Smooth muscle cell (in vitro differentiated cells): Measurements from ENCODE around the gene ANKRD28. TPM values are rescaled to one million over a fixed set of nuclear protein-coding genes. Genes with fewer than 3 reads are reported as not detected.

Experiments used
- DNase-seq: peaks from one replicate; lab custom pipeline; 2025; ENCODE audit not compliant: unreplicated experiment; lab: John Stamatoyannopoulos, UW
- H2AFZ ChIP-seq: fragments of 200-600 bp; sonication (generic); 2 replicates; pipeline ENCODE4 v1.6.0; 2016; ENCODE audit warnings: antibody characterized with exemption, low read depth, mild to moderate bottlenecking
- H3F3A ChIP-seq: fragments of 200-600 bp; sonication (generic); 2 replicates; pipeline ENCODE4 v1.6.0; 2017; ENCODE audit warnings: antibody characterized with exemption, low read depth
- H3K27ac ChIP-seq: fragments of 200-600 bp; sonication (generic); 2 replicates; pipeline ENCODE4 v1.5.1; 2016; ENCODE audit warnings: low read depth, mild to moderate bottlenecking
- H3K27me3 ChIP-seq: fragments of 200-600 bp; sonication (generic); 2 replicates; pipeline ENCODE4 v1.6.1; 2016; ENCODE audit warnings: low read depth, mild to moderate bottlenecking
- H3K36me3 ChIP-seq: fragments of 200-600 bp; sonication (generic); 2 replicates; pipeline ENCODE4 v1.5.1; 2016; ENCODE audit warnings: low read depth
- H3K4me1 ChIP-seq: fragments of 200-600 bp; sonication (generic); 2 replicates; pipeline ENCODE4 v1.5.1; 2016; ENCODE audit warnings: low read depth
- H3K4me2 ChIP-seq: fragments of 200-600 bp; sonication (generic); 2 replicates; pipeline ENCODE4 v1.6.0; 2016; ENCODE audit warnings: mild to moderate bottlenecking
- H3K4me3 ChIP-seq: fragments of 200-600 bp; sonication (generic); 2 replicates; pipeline ENCODE4 v1.5.1; 2016; ENCODE audit warnings: mild to moderate bottlenecking
- H3K79me2 ChIP-seq: fragments of 200-600 bp; sonication (generic); 2 replicates; pipeline ENCODE4 v1.6.0; 2016; ENCODE audit warnings: low read depth, mild to moderate bottlenecking
- H3K9ac ChIP-seq: fragments of 200-600 bp; sonication (generic); 2 replicates; pipeline ENCODE4 v1.6.0; 2016; ENCODE audit warnings: low read depth
- H3K9me3 ChIP-seq: fragments of 200-600 bp; sonication (generic); replicated peaks from 2 replicates; pipeline ENCODE4 v1.5.1; 2016; ENCODE audit warnings: low read depth
- H4K20me1 ChIP-seq: fragments of 200-600 bp; sonication (generic); 2 replicates; pipeline ENCODE4 v1.6.0; 2016; ENCODE audit warnings: low read depth
- WGBS: methylation state at CpG from one replicate; pipeline ENCODE4 v1.1.7; 2016; ENCODE audit warnings: low lambda C conversion rate; 5-methylcytosine and 5-hydroxymethylcytosine counted together
- polyA plus RNA-seq: library from polyadenylated mRNA; unstranded; fragments of >200 nt; fragmentation: Nextera tagmentation; extraction: Ambion mirVana; gene quantifications from 2 replicates; pipeline ENCODE4 v1.2.1, GENCODE V29; 2016
- total RNA-seq: library from RNA; depleted of rRNA; stranded (reverse); fragments of >200 nt; gene quantifications from 2 replicates; pipeline ENCODE4 v1.2.3, GENCODE V29; 2014
- TF ChIP-seq, protein P1 (sequence below): fragments of 200-600 bp; sonication (generic); IDR thresholded peaks from 2 replicates; pipeline ENCODE4 v1.5.1; 2017; ENCODE audit warnings: borderline replicate concordance, mild to moderate bottlenecking, antibody characterized with exemption; ENCODE audit not compliant: insufficient read depth, poor library complexity, severe bottlenecking

ANKRD28 gene
- total and polyA plus RNA-seq, 2 experiments from 2014 or later: 11.8 to 35.7 TPM

DNA sequence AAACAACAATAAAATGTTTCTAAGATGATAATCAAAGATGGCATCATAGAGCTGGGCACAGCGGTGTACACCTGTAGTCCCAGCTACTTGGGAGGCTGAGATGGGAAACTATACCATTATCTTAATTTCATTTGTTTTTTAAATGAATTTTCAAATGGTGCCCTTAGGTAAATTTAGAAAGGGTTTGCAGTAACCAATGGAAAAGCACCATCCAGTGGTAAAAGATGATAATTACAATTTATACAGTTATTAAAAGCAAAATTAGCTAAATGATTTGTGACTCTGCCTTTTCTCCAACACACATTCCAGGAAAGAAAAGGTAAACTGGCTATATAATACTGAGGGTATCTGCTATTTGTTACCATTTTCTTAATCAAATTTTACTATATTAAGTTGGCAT, 14.4 kb upstream of the ANKRD28 start:
- TF ChIP-seq, protein P1, sequence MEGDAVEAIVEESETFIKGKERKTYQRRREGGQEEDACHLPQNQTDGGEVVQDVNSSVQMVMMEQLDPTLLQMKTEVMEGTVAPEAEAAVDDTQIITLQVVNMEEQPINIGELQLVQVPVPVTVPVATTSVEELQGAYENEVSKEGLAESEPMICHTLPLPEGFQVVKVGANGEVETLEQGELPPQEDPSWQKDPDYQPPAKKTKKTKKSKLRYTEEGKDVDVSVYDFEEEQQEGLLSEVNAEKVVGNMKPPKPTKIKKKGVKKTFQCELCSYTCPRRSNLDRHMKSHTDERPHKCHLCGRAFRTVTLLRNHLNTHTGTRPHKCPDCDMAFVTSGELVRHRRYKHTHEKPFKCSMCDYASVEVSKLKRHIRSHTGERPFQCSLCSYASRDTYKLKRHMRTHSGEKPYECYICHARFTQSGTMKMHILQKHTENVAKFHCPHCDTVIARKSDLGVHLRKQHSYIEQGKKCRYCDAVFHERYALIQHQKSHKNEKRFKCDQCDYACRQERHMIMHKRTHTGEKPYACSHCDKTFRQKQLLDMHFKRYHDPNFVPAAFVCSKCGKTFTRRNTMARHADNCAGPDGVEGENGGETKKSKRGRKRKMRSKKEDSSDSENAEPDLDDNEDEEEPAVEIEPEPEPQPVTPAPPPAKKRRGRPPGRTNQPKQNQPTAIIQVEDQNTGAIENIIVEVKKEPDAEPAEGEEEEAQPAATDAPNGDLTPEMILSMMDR: peak; percentile 63
- 93% methylated on average over 1 of the region's 1 CpG for WGBS
- Histone ChIP-seq H4K20me1 (no peaks in the 10 kb centered on the region), H2AFZ (no peak overlapping the region), H3K9me3 (no peaks in the 10 kb centered on the region), H3K36me3 (no peaks in the 10 kb centered on the region), H3K27ac (no peak overlapping the region), H3K4me1 (no peaks in the 10 kb centered on the region), H3K79me2 (peaks cover 5% of the 10 kb centered on the region), H3K9ac (no peak overlapping the region), H3K27me3 (no peaks in the 10 kb centered on the region), H3F3A (no peaks in the 10 kb centered on the region), H3K4me2 (no peak overlapping the region), H3K4me3 (no peak overlapping the region)
- no peak for DNase-seq

DNA sequence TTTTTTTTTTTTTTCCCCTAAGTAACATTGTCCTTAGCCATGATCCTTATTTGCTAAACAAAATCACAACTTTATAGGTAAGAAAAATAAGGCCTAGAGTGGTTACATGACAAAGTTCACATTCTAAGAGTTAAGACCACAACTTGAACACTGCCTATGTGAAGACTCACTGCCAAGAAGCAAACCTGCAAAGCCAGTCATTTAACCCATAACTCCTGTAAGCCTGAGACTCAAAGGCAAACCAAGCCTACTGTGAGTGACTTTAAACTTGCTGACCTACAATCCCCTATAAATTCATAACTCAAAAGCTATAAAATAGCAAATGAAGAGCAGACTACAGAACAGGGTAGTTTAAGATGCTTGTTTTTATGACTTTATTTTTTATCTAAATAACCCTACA, 12.9 kb upstream of the ANKRD28 start:
- no peak overlapping the region for H3K4me3 ChIP-seq
- no peaks in the 10 kb centered on the region for H3K9me3 ChIP-seq
- peaks cover 4% of the 10 kb centered on the region for H3K4me1 ChIP-seq
- no peaks in the 10 kb centered on the region for H3K36me3 ChIP-seq
- H3F3A ChIP-seq: no peaks in the 10 kb centered on the region
- H2AFZ ChIP-seq: peak overlapping the region; percentile 51
- peaks cover 5% of the 10 kb centered on the region for H3K79me2 ChIP-seq
- TF ChIP-seq, protein P1: no peak
- H3K9ac ChIP-seq: no peak overlapping the region
- no peak for DNase-seq
- H3K27me3 ChIP-seq: no peaks in the 10 kb centered on the region
- no peak overlapping the region for H3K4me2 ChIP-seq
- no peaks in the 10 kb centered on the region for H4K20me1 ChIP-seq
- H3K27ac ChIP-seq: peak overlapping the region; percentile 27

DNA sequence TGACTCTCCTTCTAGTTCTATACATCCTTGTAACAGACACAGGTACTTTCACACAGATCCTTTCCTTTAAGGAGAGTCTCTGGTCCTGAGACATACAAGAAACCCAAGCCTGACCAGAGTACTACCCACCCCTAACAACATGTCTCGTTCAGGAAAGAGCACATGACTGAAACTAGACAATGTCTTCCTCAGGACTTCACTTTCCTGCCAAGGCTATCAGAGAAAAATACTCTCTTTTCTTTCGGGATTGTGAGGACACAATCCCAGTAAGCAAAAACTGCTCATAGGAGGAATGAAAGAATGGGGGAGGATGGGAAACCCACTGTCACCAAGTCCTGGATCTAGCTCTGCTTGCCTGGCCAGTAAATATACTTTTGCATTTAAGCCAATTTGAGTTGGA, 11.5 kb upstream of the ANKRD28 start:
- no peak overlapping the region for H2AFZ ChIP-seq
- no peak overlapping the region for H3K4me3 ChIP-seq
- H4K20me1 ChIP-seq: no peaks in the 10 kb centered on the region
- no peak overlapping the region for H3K27ac ChIP-seq
- H3K9me3 ChIP-seq: no peaks in the 10 kb centered on the region
- WGBS: 92% methylated on average over 2 of the region's 2 CpGs
- peaks cover 2% of the 10 kb centered on the region for H3F3A ChIP-seq
- peaks cover 7% of the 10 kb centered on the region for H3K79me2 ChIP-seq
- no peaks in the 10 kb centered on the region for H3K27me3 ChIP-seq
- TF ChIP-seq, protein P1: no peak
- peaks cover 10% of the 10 kb centered on the region for H3K4me1 ChIP-seq
- no peak overlapping the region for H3K4me2 ChIP-seq
- no peak for DNase-seq
- H3K9ac ChIP-seq: no peak overlapping the region
- no peaks in the 10 kb centered on the region for H3K36me3 ChIP-seq

DNA sequence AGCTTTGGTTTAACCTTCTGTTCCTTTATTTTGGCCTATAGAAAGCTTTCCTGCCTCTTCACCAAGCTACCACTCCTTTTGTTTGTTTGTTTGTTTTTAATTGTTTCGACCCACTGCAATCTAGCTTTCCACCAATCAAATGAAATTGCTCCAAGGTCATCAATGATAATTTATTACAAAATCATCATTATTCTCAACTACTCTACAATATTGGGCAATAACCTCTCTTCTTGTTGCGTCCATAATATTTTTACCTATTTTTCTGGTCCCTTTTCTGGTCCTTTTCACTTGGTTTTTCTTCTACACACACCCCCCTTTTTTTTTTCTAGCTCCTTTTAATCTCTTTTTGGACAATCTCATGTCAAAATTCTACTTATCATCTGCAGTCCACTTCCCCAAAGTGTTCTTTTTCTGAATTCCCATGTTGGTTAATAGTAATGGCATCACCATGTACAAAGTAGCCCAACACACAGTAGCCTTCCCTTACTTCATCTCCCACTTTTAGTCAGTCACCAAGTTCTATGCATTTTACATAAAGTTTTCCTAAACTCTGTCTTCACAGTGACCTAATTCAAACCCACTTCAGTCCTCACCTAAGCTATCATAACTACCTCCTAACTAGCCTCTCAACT, 11.0 kb upstream of the ANKRD28 start:
- Histone ChIP-seq H3K9ac (no peak overlapping the region), H3K4me2 (no peak overlapping the region), H3K79me2 (peaks cover 7% of the 10 kb centered on the region), H2AFZ (no peak overlapping the region), H3K9me3 (no peaks in the 10 kb centered on the region), H3K27ac (no peak overlapping the region), H3K36me3 (no peaks in the 10 kb centered on the region), H3F3A (peaks cover 2% of the 10 kb centered on the region), H3K27me3 (no peaks in the 10 kb centered on the region), H3K4me1 (peaks cover 10% of the 10 kb centered on the region), H4K20me1 (no peaks in the 10 kb centered on the region), H3K4me3 (no peak overlapping the region)
- TF ChIP-seq, protein P1: no peak
- no peak for DNase-seq
- WGBS: 100% methylated on average over 2 of the region's 2 CpGs
